Measurements from ENCODE around the gene PIKFYVE. TPM values are rescaled to one million over a fixed set of nuclear protein-coding genes. Genes with fewer than 3 reads are reported as not detected.
"Not testable (repeated sequence)": the region's sequence is repeated elsewhere in the genome, so short reads cannot be mapped to it uniquely, and the experiment has no call there.

The PIKFYVE gene
- total and polyA plus RNA-seq, 5 donors: 5.0 to 20.4 (median 19.5) TPM

GRCh38 chr2:208366215-208367127, 100.4 kb downstream of the PIKFYVE start:
- no peaks in the 10 kb centered on the region for H3K4me1 ChIP-seq (ENCODE audit: control insufficient read depth, insufficient read depth, low read length)
- 84% methylated on average over 4 of the region's 4 CpGs for WGBS
- no peak for DNase-seq
- H3K27ac ChIP-seq (ENCODE audit: low read length): no peak overlapping the region
- H3K4me3 ChIP-seq (ENCODE audit: low read length): no peak overlapping the region
- ATAC-seq: no peak
- H3K9me3 ChIP-seq (ENCODE audit: control insufficient read depth, low read length): no peaks in the 10 kb centered on the region
- H3K27me3 ChIP-seq (ENCODE audit: control insufficient read depth, insufficient read depth): no peaks in the 10 kb centered on the region
- intact Hi-C loops (cut with DNase I): no loop called here

GRCh38 chr2:208369091-208369490, 103.0 kb downstream of the PIKFYVE start:
- H3K9me3 ChIP-seq (ENCODE audit: control insufficient read depth, low read length): no peaks in the 10 kb centered on the region
- DNase-seq (no peak), ATAC-seq (no peak)
- WGBS: 96% methylated on average over 2 of the region's 2 CpGs
- H3K27ac ChIP-seq (ENCODE audit: low read length): no peak overlapping the region
- intact Hi-C loops (cut with DNase I): no loop called here
- no peak overlapping the region for H3K4me3 ChIP-seq (ENCODE audit: low read length)
- no peaks in the 10 kb centered on the region for H3K27me3 ChIP-seq (ENCODE audit: control insufficient read depth, insufficient read depth)
- H3K4me1 ChIP-seq (ENCODE audit: control insufficient read depth, insufficient read depth, low read length): no peaks in the 10 kb centered on the region

- no peak for DNase-seq
- H3K27me3 ChIP-seq (ENCODE audit: control insufficient read depth, insufficient read depth): no peaks in the 10 kb centered on the region
- no peaks in the 10 kb centered on the region for H3K4me1 ChIP-seq (ENCODE audit: control insufficient read depth, insufficient read depth, low read length)
- no peak overlapping the region for H3K4me3 ChIP-seq (ENCODE audit: low read length)
- WGBS: 43% methylated on average over 8 of the region's 8 CpGs
- H3K9me3 ChIP-seq (ENCODE audit: control insufficient read depth, low read length): no peaks in the 10 kb centered on the region
- H3K27ac ChIP-seq (ENCODE audit: low read length): no peak overlapping the region
- ATAC-seq: peak in 1 of 2 donors; percentile 23
- intact Hi-C loops (cut with DNase I): no loop called here
These were observed 105.0 kb downstream of the PIKFYVE start for GRCh38 chr2:208370881-208371633.

- 93% methylated on average over 1 of the region's 1 CpG for WGBS
- no peak for ATAC-seq
- intact Hi-C loops (cut with DNase I): no loop called here
These were observed 105.5 kb downstream of the PIKFYVE start for GRCh38 chr2:208371634-208371935.

GRCh38 chr2:208373460-208374089, 107.5 kb downstream of the PIKFYVE start:
- Histone ChIP-seq H3K27me3 (ENCODE audit: control insufficient read depth, insufficient read depth) (no peaks in the 10 kb centered on the region), H3K9me3 (ENCODE audit: control insufficient read depth, low read length) (no peaks in the 10 kb centered on the region), H3K4me1 (ENCODE audit: control insufficient read depth, insufficient read depth, low read length) (no peaks in the 10 kb centered on the region), H3K27ac (ENCODE audit: low read length) (no peak overlapping the region), H3K4me3 (ENCODE audit: low read length) (no peak overlapping the region)
- WGBS: 48% methylated on average over 2 of the region's 2 CpGs
- ATAC-seq (peak in 1 of 2 donors; percentile 21), DNase-seq (no peak)
- intact Hi-C loops (cut with DNase I): no loop called here

More at GRCh38 chr2:208371634-208371935, 105.5 kb downstream of the PIKFYVE start:
- no peak overlapping the region for H3K27ac ChIP-seq (ENCODE audit: low read length)
- H3K4me1 ChIP-seq (ENCODE audit: control insufficient read depth, insufficient read depth, low read length): no peaks in the 10 kb centered on the region
- DNase-seq: no peak
- H3K27me3 ChIP-seq (ENCODE audit: control insufficient read depth, insufficient read depth): no peaks in the 10 kb centered on the region
- no peak overlapping the region for H3K4me3 ChIP-seq (ENCODE audit: low read length)
- no peaks in the 10 kb centered on the region for H3K9me3 ChIP-seq (ENCODE audit: control insufficient read depth, low read length)

DNA sequence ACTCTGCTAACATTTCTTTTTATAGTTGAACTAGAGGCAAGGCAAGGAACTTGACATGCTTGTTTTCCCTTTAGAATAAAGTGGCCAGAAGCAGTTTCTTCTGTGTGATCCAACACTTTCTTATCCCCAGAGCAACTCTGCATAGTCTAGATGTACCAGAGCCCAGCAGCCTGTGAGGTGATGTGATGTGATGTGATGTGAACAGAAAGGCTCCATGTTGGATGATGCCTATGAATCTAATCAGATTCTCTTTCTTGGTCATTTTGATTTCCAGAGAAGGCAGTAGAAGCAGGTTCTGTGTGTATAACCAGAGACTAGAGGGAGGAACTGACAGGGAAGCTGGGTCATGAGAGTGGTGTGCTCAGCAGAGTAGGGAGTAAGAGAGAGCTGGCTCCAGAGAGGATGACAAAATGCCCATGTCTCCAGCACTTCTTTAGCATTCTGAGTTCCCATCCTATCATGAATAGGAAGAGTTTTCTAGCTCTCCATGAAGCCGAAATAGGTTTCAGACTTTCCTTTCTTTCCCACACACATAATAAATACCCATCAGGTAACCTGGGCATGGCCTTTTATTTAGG, 109.5 kb downstream of the PIKFYVE start:
- intact Hi-C loops (cut with DNase I): no loop called here
- no peaks in the 10 kb centered on the region for H3K4me1 ChIP-seq (ENCODE audit: control insufficient read depth, insufficient read depth, low read length)
- no peaks in the 10 kb centered on the region for H3K9me3 ChIP-seq (ENCODE audit: control insufficient read depth, low read length)
- 81% methylated on average over 1 of the region's 1 CpG for WGBS
- no peak for DNase-seq
- no peaks in the 10 kb centered on the region for H3K27me3 ChIP-seq (ENCODE audit: control insufficient read depth, insufficient read depth)
- H3K27ac ChIP-seq (ENCODE audit: low read length): no peak overlapping the region
- H3K4me3 ChIP-seq (ENCODE audit: low read length): no peak overlapping the region
- no peak for ATAC-seq

GRCh38 chr2:208377344-208377860, 111.3 kb downstream of the PIKFYVE start:
- H3K4me3 ChIP-seq (ENCODE audit: low read length); H3K27me3 ChIP-seq (ENCODE audit: control insufficient read depth, insufficient read depth); H3K27ac ChIP-seq (ENCODE audit: low read length); ATAC-seq; intact Hi-C loops (cut with DNase I); H3K9me3 ChIP-seq (ENCODE audit: control insufficient read depth, low read length); H3K4me1 ChIP-seq (ENCODE audit: control insufficient read depth, insufficient read depth, low read length): not testable (repeated sequence)
- peak in 1 of 3 donors; percentile 62 for DNase-seq
- 89% methylated on average over 31 of the region's 40 CpGs for WGBS

DNA sequence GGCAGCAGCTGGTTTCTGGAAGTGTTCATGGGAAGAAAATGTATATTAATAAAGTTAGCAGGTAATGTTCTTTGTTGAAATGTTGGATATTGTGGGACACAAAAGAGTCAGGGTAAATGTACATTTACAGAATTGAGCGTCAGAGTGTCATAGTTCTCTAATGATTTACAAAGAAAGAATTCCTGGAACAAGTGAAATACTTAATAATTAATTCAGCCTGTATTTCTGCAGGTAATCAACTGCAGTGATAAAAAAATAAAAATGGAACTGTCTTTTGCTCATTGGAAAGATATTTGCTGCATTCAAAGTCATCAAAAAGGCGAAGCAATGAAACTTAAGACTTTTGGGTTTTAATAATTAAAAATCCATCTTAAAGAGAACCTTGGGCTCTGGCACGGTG, 113.1 kb downstream of the PIKFYVE start:
- DNase-seq: no peak

DNA sequence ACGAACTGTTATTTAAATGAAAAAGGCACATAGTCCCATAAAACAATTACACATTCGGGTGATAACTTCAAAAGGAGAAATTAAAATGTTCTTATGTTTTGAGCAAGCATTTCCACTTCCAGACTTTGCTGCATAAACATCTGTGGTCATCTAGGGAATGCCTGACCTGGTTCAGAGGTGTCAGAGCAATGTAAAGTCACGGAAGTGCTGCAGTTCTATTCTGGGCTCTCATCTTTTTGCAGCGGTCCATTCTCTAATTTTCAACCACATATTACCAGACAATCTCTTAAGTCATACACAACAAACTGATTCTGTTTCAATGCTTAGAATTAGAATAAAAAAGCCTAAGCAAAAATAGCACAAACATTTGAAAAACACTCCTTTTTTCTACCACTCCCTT, 118.6 kb downstream of the PIKFYVE start:
- ATAC-seq: no peak
- Histone ChIP-seq H3K4me3 (ENCODE audit: low read length) (no peak overlapping the region), H3K9me3 (ENCODE audit: control insufficient read depth, low read length) (no peaks in the 10 kb centered on the region), H3K27me3 (ENCODE audit: control insufficient read depth, insufficient read depth) (no peaks in the 10 kb centered on the region), H3K4me1 (ENCODE audit: control insufficient read depth, insufficient read depth, low read length) (no peaks in the 10 kb centered on the region), H3K27ac (ENCODE audit: low read length) (no peak overlapping the region)
- DNase-seq: no peak
- 66% methylated on average over 4 of the region's 4 CpGs for WGBS
- intact Hi-C loops (cut with DNase I): no loop called here

More for the DNA sequence above, 113.1 kb downstream of the PIKFYVE start:
- Histone ChIP-seq H3K4me3 (ENCODE audit: low read length) (no peak overlapping the region), H3K9me3 (ENCODE audit: control insufficient read depth, low read length) (no peaks in the 10 kb centered on the region), H3K27ac (ENCODE audit: low read length) (no peak overlapping the region), H3K4me1 (ENCODE audit: control insufficient read depth, insufficient read depth, low read length) (no peaks in the 10 kb centered on the region), H3K27me3 (ENCODE audit: control insufficient read depth, insufficient read depth) (no peaks in the 10 kb centered on the region)
- intact Hi-C loops (cut with DNase I): no loop called here
- no peak for ATAC-seq
- 85% methylated on average over 3 of the region's 3 CpGs for WGBS

GRCh38 chr2:208386541-208386940, 120.5 kb downstream of the PIKFYVE start:
- WGBS: 19% methylated on average over 2 of the region's 2 CpGs

More at GRCh38 chr2:208386541-208386940, 120.5 kb downstream of the PIKFYVE start:
- H3K27ac ChIP-seq (ENCODE audit: low read length): no peak overlapping the region
- no peaks in the 10 kb centered on the region for H3K4me1 ChIP-seq (ENCODE audit: control insufficient read depth, insufficient read depth, low read length)
- intact Hi-C loops (cut with DNase I): no loop called here
- no peak overlapping the region for H3K4me3 ChIP-seq (ENCODE audit: low read length)
- no peaks in the 10 kb centered on the region for H3K9me3 ChIP-seq (ENCODE audit: control insufficient read depth, low read length)
- H3K27me3 ChIP-seq (ENCODE audit: control insufficient read depth, insufficient read depth): no peaks in the 10 kb centered on the region
- ATAC-seq (no peak), DNase-seq (no peak)
